GM19468 (cell line): Measurements from ENCODE around the gene UBASH3A.

Source experiments
- ATAC-seq: cut with Tn5 transposase; IDR thresholded peaks from one replicate; pipeline ENCODE4 v1.9.1; 2021; ENCODE audit warnings: mild to moderate bottlenecking, moderate library complexity, moderate number of reproducible peaks; ENCODE audit not compliant: unreplicated experiment; ENCODE audit errors: extremely low read depth

Gene UBASH3A

DNA sequence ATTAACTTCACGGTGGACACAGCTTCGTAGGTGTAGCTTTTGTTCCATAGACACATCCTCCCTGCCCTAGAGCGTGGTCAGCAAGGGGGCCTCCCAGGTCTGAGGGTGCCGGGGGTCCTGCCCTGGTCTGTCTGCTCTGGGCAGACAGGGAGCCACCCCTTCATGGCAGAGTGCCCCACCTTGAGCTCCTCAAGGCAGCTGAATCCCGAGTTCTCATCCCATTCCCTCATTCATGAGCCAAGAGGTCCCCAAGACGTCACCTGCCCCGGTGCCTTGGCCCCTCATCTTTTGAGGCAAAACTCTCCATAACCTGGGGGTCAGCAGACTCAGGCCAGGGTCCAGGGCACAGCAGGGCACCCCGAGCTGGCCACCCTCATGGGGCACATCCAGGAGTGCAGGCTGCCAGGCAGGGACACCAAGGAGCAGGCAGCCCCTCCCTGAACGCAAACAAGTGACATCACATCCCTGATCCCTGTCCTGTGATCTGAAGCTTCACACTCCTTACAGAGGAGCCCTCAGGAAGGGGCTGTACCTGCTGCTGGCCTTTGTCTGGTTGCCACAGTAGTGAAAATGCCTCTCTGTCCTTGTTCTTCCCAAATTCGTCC, 23.3 kb downstream of the UBASH3A start:
- no peak for ATAC-seq

DNA sequence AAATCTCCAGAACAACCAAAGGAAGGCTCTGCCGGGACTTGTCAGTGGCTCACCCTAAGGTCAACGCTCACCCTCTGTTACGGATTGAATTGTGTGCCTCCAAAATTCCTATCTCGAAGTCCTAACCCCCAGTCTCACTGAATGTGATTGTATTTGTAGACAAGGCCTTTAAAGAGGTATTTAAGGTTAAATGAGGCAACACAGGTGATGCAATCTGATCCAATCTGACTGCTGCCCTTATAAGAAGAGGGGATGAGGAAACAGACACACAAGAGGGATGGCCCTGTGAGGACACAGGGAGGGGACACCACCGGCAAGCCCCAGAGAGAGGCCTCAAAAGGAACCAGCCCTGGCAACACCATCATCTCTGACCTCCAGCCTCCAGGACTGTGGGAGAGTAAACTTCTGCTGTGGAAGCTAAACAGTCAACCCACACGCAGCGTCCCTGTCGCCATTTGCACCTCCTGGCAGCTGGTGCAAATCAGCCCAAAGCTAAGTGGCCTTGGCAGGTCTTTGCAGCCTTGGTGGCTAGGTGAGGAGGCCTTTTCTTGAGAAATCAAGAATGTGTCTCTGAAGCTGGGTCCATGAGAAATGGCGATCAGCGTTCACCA, 24.2 kb downstream of the UBASH3A start:
- no peak for ATAC-seq

DNA sequence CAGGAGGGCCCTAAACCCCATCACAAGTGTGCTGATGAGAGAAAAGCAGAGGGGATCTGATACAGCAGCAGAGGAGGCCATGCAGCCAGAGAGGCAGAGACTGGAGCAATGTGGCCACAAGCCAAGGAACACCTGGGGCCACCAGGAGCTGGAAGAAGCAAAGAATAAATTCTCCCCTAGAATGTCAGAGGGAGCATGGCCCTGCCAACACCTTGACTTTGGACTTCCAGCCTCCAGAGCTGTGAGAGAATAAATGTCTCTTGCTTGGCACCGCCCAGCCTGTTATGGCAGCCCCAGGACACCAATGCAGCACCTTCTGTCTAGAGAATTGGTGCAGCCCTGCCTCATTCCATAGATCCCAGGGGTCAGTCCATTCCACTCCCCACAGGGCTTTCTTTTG, 25.3 kb downstream of the UBASH3A start:
- ATAC-seq: no peak

DNA sequence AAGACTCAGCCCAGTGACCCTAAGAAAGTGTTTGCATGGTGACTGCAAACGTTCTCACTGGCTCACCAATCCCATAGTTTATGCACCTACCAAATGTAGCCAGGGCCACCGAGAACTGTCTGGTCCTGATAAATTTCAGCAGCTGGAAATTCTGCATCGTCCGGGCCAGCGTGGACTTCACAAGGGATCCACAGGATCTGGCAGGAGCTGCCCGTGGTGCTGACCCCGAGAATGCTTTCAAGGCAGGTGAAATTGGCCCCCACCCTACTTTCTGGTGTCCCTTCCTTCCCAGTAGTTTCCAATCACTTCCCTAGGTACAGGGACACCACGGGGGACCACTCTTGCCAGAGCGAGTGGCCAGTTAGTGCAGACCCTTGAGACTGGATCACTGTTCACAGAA, 26.2 kb downstream of the UBASH3A start:
- no peak for ATAC-seq

DNA sequence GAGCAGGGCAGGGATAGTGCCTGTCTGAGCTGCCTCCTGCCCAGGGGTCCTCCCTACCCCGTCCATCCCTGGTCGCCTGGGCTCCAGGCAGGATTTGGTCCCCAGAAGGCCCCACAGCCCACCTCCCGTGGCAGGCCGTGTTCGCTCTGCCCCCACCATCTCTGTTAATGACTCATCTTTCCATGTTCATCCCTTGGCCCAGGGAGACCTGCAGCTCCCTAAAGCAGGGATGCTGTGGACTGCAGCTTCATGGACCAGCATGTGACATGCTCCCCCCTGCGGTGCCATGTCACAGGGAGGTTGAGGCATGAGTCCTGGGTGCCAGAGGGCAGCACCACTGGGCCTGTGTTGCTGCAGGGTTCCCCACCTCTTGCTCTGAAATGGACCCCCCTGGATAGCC, 26.8 kb downstream of the UBASH3A start:
- no peak for ATAC-seq

DNA sequence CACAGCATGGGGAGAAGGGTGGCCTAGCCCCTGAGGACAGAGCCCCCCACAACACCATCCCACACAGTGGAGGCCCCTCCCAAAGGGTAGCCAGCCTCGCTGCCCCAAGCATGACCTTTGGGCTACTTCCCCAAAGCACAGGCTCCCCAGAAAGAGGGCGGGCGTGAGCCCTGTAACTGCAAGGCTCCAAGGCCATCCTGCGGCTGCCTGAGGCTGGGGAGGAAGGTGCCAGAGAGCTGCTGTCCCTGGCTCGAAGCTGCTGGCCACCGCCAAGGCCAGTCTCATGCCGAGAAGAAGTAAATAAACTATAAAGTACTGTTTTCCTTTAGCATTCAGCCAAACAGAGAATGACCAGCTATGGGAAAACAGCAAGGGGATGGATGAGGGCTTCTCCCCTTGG, 27.5 kb downstream of the UBASH3A start:
- ATAC-seq: no peak

DNA sequence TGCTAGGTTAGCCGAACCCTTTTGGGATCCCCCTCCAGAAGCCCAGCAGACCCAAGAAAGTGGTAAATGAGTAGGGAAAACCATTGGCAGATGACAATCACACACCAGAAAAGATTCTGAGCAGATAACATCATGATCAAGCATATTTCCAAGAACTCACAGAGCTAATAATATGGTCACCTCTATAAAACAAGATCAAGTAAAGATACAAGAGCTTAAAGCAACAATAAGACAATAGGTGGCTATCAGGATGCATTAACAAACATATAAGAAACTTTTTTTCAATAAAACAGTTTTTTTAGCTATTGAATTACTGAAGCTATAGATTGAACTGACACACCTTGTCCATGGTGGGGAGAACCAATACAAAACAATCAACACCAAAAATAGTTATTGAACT, 29.0 kb downstream of the UBASH3A start:
- ATAC-seq: no peak

DNA sequence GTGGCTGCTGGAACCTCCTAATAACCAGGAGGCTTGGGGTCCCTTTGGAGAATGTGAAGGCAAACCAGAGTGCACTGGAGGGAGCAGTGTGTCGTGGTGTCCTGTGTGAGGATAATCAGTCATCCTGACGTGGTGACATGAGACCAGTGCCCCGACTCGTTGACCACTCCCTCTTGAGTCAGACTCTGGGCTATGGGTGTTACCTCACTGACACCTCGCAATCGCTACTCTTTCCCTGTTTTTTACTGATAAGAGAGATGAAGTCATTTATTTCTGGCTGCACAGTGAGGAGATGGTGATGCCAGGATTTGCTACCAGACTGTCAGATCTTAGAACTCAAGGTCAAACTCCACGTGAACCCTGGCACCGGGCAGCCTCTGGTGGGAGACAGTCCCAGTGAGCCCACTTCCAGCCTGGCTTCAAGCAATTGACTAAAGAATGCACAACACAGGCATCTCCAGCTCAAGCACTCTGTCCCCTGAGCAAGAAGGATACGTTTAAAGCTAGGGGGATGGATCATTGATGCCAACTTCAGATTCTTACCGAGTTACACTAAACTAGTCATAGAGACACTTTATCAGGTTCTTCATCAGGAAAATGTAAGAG, 30.3 kb downstream of the UBASH3A start:
- no peak for ATAC-seq

DNA sequence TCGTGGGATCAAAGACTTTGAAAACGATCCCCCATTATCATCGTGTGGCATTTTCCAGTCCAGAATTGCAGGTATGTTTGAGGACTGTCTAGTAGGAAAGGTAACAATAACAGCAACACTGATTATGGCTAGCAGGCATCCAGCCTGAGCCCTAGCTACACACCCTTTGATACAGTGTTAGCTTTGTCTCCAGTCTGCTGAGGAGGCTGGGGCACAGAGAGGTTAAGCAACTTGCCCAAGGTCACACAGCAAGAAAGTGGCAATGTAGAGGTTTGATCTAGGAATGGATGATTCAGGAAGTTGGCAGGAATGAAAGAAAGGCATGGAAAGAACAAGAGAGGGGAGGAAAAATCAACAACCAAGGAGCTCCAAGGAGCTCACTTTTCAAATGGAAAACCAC, 31.2 kb downstream of the UBASH3A start:
- ATAC-seq: no peak

DNA sequence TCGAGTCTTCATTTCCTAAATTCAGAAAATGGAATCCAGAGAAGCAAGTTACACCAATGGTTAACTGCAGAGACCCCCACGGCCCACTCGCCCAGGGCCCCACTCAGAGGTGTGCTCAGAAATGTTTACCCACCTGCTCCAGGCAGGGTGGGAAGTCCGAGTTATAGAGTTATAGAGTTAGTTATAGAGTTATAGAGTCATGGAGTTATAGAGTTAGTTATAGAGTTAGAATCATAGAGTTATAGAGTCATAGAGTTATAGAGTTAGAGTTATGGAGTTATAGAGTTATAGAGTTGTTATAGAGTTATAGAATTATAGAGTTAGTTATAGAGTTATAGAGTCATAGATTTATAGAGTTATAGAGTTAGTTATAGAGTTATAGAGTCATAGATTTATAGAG, 31.7 kb downstream of the UBASH3A start:
- no peak for ATAC-seq

DNA sequence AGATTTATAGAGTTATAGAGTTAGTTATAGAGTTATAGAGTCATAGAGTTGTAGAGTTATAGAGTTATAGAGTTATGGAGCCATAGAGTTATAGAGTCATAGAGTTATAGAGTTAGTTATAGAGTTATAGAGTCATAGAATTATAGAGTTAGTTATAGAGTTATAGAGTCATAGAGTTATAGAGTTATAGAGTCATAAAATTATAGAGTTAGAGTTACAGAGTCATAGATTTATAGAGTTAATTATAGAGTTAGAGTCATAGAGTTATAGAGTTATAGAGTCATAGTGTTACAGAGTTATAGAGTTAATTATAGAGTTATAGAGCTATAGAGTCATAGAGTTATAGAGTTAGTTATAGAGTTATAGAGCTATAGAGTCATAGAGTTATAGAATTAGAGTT, 32.1 kb downstream of the UBASH3A start:
- no peak for ATAC-seq

DNA sequence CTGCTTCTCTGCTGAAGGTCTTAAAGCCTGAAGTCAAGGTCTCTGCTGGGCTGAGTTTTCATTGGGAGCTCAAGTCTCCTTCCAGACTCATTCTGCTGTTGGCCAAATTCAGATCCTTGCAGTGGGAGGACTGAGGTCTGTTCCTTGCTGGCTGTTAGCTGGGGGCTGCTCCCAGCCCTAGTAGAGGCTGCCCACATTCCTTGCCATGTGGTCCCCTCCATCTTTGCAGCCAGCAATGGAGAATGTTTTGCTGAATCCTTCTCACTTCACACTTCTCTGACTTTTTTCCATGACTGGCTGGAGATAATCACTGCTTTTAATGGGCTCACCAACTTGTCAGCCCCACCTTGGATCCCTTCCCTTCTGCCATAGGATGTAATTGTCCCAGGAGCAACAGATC, 33.2 kb downstream of the UBASH3A start:
- ATAC-seq: no peak

DNA sequence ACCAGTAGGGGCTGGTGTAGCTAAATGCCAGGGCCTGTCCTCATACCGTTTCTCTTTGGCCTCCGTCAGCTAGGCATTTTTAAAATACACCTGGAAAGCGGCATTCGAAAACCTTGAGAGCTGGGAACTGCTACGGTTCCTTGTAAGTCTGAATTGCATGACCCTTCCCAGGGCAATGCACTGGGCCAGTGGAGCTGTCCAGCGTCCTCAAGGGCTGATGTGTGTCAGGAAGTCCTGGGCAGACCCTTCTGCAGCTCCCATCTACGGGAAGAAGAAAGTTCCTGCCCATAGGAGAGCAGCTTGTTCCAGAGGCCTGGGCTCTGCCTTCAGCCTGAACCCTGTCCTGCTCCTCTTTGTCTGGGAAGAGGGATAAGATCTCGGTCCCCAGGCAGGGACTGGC, 34.1 kb downstream of the UBASH3A start:
- ATAC-seq: no peak

DNA sequence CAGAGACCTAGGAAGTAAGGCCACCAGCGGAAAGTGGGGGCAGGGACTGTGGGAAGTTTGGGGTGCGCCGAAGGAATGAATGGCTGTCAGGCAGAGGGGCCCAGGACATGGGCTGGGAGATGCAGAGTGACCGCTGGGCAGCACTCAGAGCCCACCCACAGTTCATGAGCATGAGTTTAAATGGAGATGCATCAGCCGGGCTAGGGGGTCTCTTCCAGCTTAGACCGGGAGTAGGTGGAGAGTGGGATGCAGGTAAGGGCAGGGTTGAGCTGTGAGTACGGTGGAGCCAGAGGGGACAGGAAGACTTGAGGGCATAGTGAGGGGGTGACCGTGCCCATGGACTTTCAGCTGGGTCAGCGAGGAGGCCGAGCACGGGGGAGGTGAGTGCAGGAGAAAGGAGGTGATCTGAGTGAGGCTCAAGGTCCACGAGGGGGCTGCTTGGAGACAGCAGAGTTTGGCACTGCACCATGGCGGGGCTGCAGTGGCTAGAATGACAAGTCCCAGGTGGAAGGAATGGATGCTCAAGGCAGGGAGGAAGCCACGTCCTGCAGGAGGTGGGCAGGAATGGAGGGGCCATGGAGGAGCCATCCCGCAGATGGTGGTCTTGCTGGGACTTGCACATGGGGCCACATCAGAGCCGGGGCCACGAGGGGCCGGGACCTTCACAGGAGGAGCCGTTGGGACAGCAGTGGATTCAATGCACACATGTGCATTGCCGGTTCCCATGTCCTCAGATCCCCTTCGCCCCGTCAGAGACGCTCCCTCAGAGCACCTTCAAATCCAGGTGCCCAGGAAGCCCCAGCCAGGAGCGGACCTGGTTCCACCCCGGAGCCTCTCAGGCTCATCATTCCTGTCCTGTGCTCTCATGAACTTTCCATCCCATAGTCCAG, 34.9 kb downstream of the UBASH3A start:
- no peak for ATAC-seq

DNA sequence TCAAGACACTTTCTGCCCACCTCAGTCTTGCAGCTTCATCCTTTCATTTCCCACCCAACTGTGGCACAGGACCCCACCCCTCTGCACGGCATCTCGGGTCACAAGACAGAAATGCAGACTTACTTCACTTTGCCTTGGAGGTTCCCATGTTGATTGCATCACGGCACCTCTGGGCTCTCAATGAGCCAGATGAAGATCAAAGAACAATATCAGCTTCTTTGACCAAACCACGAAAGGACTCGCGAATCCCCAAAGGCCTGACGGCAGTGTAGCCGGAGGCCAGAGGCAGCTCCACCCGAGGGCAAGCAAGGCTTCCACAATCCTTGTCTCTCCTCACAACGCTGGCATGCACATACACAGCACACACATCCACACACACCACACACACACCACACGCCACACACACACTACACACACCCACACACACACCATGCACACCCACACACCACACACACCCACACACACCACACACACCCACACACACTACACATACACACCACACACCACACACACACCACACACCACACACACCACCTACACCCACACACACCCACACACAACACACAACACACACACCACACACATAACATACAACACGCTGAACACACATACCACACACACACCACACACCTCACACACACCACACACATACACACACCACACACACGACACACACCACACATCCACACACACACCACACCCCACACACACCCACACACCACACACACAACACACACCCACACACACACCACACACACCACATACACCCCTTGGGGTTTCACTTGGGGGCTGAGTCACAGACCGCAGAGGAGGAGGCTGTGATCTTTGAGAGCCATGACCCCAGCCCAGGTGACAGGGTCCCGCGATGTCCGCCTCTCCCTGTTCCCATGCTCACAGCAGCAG, 35.8 kb downstream of the UBASH3A start:
- ATAC-seq: no peak

DNA sequence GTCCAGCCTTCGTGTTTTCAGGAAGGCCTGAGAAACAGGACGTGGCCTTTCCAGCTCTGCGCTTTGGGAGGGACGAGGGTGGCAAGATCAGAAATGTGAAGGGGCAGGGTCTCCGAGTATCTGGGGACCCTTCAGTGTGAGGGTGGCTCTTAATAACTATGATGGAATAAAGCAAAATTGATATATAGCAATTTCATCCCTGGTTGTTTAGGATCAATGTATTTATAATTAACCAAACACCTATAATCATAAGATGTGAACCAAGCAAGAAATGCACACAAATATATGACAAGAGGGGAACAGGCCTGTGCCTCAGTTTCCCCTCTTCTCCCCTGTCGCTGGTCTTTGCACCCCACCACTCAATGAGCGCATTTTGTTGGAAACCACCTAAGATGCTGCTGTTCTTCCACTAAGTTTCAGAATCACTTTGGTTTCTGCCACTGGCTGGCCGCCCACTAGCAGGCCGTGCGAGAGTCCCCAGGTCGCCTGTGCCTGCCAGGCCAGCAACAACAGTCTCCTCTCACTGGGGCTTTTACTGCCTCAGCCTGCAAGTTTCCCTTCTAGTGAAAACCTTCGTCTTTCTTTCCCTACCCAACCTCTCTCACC, 36.6 kb downstream of the UBASH3A start:
- no peak for ATAC-seq

DNA sequence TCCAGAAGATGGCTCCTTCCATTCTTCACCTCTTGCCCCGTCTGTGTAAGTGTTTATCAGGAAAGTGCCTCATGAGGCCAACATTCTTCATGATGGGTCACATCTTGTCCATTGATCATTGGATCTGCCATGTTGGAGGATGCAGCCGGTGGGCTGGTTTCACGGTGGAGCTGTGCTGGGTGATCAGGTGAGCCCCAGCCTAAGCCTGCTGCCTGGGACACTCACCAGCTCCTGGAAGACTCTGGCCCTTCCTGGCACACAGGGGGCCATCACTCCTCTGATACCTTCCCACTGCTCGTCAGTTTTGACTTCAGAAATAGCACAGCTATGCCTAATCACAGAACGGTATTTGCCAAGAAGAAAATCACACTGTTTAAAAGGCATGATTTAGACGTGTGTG, 38.3 kb downstream of the UBASH3A start:
- no peak for ATAC-seq

DNA sequence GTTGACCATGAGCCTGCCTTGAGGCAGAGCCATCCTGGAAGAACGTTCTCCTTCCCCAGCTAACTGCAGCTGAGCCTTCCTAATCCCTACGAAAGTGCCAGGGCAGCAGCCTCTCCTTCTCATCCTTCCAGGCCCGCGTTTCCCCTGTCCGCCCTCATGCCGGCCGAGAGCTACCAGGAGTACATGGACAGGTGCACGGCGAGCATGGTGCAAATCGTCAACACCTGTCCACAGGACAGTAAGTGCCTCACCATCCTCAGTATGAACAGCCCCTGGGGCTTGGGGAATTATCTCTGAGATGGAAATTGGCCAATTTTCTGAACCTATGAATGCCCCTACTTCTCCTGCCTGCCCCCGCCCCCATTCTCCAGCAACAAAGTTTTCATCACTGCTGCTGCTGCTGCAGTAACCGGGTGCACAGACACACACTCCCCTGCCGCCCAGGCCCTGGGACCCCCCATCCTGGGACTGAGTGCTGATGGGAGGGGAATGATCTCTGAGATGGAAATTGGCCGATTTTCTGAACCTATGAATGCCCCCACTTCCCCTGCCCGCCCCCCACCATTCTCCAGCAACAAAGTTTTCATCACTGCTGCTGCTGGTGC, 39.6 kb downstream of the UBASH3A start:
- ATAC-seq: no peak
